GM19455 (cell line): Measurements from ENCODE around the gene TCF7L2.

Experiments used
- ATAC-seq: cut with Tn5 transposase; IDR thresholded peaks from one replicate; pipeline ENCODE4 v1.9.1; 2021; ENCODE audit not compliant: unreplicated experiment

Gene TCF7L2

GRCh38 chr10:112946649-112947048, 3.4 kb upstream of the TCF7L2 start:
- no peak for ATAC-seq

GRCh38 chr10:112948196-112948595, 1.9 kb upstream of the TCF7L2 start:
- ATAC-seq: no peak

GRCh38 chr10:112949143-112949823, 764 bp upstream of the TCF7L2 start:
- no peak for ATAC-seq

- ATAC-seq: no peak
Observed at GRCh38 chr10:112950714-112951358, 789 bp downstream of the TCF7L2 start.

- ATAC-seq: no peak
Observed at GRCh38 chr10:112951359-112952281, 1.6 kb downstream of the TCF7L2 start.

GRCh38 chr10:112952282-112953173, 2.5 kb downstream of the TCF7L2 start:
- no peak for ATAC-seq

GRCh38 chr10:112953174-112954159, 3.4 kb downstream of the TCF7L2 start:
- ATAC-seq: no peak

GRCh38 chr10:112954974-112955581, 5.0 kb downstream of the TCF7L2 start:
- no peak for ATAC-seq

GRCh38 chr10:112955582-112956421, 5.8 kb downstream of the TCF7L2 start:
- ATAC-seq: no peak

GRCh38 chr10:112956631-112957350, 6.7 kb downstream of the TCF7L2 start:
- no peak for ATAC-seq

- ATAC-seq: no peak
Observed at GRCh38 chr10:112957640-112958092, 7.6 kb downstream of the TCF7L2 start.

GRCh38 chr10:112958275-112958995, 8.4 kb downstream of the TCF7L2 start:
- no peak for ATAC-seq

- ATAC-seq: no peak
Observed at GRCh38 chr10:112959207-112959838, 9.3 kb downstream of the TCF7L2 start.

- no peak for ATAC-seq
Observed at GRCh38 chr10:112960151-112960681, 10.2 kb downstream of the TCF7L2 start.

- no peak for ATAC-seq
Observed at GRCh38 chr10:112961609-112962008, 11.6 kb downstream of the TCF7L2 start.

- ATAC-seq: no peak
Observed at GRCh38 chr10:112962343-112962742, 12.3 kb downstream of the TCF7L2 start.
